Measurements from ENCODE around the gene RECQL5.
"Not testable (repeated sequence)": the region's sequence is repeated elsewhere in the genome, so short reads cannot be mapped to it uniquely, and the experiment has no call there.

Gene RECQL5

DNA sequence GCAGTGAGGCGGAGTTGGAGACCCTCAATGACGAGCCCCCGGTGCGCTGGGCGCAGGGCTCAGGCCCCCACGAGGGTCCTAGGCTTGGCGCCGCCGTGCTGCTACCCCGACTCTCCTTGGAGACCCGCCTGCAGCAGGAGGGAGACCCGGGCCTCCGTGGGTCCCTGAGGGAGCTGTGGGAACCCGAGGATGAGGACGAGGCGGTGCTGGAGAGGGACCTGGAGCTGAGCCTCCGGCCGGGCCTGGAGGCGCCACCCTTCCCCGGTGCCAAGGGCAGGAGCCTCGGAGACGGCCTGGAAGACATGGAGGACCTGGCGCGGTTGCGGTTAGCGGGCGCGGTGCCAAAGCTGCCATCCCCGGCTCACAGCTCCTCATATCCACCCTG is 77.0 kb downstream of the RECQL5 start:
- no peak for DNase-seq

DNA sequence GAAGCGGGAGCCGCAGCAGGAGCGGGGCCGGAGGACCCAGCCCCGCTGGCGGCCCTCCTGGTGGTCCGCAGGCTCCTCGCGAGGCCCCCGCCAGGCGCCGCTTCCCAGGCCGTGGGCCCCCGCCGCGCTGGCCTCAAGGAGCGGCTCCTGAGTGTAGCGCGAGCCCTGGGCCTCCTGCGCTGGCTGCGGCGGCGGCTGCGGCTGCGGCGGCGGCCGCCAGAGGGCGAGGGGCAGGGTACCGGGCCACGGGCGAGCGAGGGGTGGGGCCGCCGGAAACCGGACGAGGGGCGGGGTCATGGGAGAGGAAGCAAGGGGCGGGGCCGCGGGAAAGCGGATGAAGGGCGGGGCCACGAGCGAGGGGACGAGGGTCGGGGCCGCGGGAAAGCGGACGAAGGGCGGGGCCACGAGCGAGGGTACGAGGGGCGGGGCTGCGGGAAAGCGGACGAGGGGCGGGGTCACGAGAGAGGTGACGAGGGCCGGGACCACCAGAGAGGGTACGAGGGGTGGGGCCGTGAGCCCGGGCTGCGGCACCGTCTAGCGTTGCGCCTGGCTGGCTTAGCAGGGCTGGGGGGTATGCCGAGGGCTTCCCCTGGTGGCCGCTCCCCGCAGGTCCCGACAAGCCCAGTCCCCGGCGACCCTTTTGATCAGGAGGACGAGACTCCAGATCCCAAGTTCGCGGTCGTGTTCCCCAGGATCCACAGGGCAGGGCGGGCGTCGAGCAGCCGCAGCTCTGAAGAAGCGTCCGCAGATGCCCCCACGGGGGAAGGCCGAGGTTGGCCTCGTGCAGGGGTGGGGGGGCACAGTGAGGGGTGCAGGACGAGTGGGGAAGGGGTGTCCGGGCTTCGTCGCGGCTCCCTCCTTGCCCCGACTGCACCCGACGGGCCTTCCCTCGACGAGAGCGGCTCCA is 77.7 kb downstream of the RECQL5 start:
- peak; percentile 94 for DNase-seq

DNA sequence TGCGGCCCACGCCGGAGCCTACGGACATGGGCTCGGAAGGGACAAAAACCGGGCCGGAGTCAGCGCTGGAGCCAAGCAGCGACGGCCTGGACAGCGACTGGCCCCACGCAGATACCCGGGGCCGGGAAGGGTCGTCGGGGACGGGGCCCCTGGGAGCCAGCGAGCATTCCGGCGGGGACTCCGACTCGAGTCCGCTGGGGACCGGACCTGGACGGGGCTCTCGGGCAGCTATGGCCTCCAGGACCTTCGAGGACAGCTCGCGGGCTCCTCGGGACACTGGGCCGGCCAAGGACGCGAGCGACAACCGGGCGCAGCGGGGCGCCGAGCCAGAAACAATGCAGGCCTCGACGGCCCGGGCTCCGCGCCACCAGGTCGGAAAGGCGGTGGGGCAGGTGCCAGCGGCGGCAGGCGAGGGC is 78.3 kb downstream of the RECQL5 start:
- DNase-seq: no peak

DNA sequence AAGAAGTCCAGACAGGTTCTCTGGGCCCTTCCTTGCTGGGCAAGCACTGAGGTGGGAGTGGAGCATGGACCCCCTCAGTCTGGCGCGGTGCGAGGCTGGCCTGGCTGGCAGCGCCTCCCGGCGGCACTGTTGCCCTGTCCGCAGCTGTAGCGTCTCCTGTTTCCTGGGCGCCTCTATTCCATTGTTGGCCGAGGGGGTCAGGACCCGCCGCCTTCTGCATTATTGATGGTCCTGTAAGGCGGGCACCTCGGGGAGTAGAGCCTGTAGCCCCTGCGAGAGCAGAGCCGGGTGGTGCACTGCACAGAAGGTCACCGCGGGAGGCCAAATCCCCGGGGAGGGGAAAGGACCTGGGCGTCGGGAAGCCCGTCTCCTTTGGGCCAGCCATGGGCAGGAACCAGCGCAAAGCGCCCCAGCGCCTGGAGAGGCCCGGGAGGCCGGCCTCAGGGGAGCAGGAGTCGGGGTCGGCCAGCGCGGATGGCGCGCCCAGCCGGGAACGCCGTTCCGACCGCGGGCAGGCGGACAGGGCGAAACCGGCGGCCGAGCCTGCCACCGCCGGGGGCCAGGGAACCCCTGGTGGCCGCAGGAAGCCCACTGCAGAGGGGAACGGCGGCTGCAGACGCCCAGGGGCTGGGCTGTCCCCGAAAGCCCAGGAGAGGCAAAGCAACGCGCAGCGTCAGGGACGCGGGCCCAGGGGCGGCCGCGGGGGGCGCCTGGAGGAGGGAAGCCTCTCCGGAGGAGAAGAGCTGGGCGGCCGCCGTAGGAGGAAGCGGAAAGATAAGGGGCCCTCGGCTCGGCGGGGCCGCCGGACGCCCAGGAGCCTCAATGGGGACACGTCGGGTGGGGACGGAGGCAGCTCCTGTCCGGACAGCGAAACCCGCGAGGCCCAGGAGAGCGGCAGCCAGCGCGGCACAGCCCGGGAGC is 79.0 kb downstream of the RECQL5 start, which contains the start of gene MYO15B:
Gene MYO15B, plus strand, starts transcription at position 126 of the 921 bp plus-strand sequence. Its CDS starts 258 bp downstream, at position 384.
- peak; percentile 67 for DNase-seq

DNA sequence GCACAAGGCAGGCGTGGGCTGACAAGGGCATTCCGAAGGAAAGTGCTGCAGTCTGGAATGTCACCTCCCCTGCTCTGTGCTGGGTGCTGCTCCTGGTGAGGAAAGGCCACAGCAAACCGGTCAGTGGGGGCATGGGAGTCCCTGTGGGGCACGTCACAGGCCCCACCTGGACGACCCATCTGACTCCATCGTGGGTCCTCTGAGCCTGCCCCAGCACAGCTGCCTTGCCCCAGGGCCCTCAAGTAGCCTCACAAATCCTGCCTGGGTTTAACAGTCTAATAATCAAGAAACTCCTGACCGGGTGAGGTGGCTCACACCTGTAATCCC is 82.1 kb downstream of the RECQL5 start:
- DNase-seq: no peak

DNA sequence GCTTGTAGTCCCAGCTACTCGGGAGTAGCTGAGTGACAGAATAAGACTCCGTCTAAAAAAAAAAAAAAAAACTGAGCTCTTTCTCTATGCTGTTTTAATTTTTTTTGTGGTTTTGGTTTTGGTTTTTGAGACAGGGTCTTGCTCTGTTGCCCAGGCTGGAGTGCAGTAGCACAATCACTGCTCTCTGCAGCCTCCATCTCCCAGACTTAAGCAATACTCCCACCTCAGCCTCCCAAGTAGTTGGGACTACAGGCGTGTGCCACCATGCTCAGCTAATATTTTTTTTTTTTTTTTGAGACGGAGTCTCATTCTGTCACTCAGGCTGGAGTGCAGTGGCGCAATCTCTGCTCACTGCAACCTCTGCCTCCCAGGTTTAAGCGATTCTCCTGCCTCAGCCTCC is 83.8 kb downstream of the RECQL5 start:
- DNase-seq: not testable (repeated sequence)

DNA sequence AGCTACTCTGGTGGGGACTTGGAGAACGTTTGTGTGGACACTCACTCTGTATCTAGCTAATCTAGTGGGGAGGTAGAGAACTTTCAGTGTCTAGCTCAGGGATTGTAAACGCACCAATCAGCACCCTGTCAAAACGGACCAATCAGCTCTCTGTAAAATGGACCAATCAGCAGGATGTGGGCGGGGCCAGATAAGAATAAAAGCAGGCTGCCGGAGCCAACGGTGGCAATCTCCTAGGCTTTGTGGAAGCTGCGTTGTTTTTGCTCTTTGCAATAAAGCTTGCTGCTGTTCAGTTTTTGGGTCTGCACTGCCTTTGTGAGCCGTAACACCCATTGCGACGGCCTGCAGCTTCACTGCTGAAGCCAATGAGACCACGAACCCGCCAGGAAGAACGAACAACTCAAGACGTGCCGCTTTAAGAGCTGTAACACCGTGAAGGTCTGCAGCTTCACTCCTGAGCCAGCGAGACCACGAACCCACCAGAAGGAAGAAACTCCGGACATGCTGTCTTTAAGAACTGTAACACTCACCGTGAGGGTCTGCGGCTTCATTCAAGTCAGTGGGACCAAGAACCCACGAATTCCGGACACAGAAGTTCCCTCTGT is 85.7 kb downstream of the RECQL5 start:
- DNase-seq: peak; percentile 53
